Neuronal stem cell (in vitro differentiated cells): ENCODE data around the gene OTUD7B.

Experiments used
- DNase-seq: peaks from one replicate; pipeline ENCODE4 v3.0.0-alpha.2; 2013; ENCODE audit warnings: low spot score
- H2AFZ ChIP-seq: one replicate; pipeline ENCODE4 v1.6.1; 2013; ENCODE audit warnings: mild to moderate bottlenecking, low read length, inconsistent platforms
- H2AK5ac ChIP-seq: 2 replicates; pipeline ENCODE4 v1.6.1; 2013; ENCODE audit warnings: low read depth, mild to moderate bottlenecking, inconsistent platforms, low read length, moderate library complexity, mixed read lengths
- H2BK120ac ChIP-seq: 2 replicates; pipeline ENCODE4 v1.6.1; 2013; ENCODE audit warnings: low read depth, mild to moderate bottlenecking, inconsistent platforms, low read length, moderate library complexity, mixed read lengths
- H2BK12ac ChIP-seq: one replicate; pipeline ENCODE4 v1.6.1; 2013; ENCODE audit warnings: low read length, inconsistent platforms
- H2BK15ac ChIP-seq: 2 replicates; pipeline ENCODE4 v1.6.1; 2013; ENCODE audit warnings: mild to moderate bottlenecking, low read length, inconsistent platforms, mixed read lengths
- H2BK5ac ChIP-seq: one replicate; pipeline ENCODE4 v1.6.1; 2013; ENCODE audit warnings: inconsistent platforms, mild to moderate bottlenecking, low read length, moderate library complexity
- H3K14ac ChIP-seq: one replicate; pipeline ENCODE4 v1.6.1; 2013; ENCODE audit warnings: low read length, inconsistent platforms
- H3K18ac ChIP-seq: 2 replicates; pipeline ENCODE4 v1.6.1; 2013; ENCODE audit warnings: low read length, inconsistent platforms
- H3K23ac ChIP-seq: 2 replicates; pipeline ENCODE4 v1.6.1; 2013; ENCODE audit warnings: low read depth, mild to moderate bottlenecking, mixed read lengths, low read length, inconsistent platforms; ENCODE audit not compliant: poor library complexity
- H3K27ac ChIP-seq: replicated peaks from 3 replicates; pipeline ENCODE4 v1.5.1; 2013; ENCODE audit warnings: low read length, inconsistent platforms
- H3K27me3 ChIP-seq, 3 experiments: 2 replicates each; pipeline ENCODE4 v1.6.1; 2013; ENCODE audit warnings: low read length in 3 of 3, mild to moderate bottlenecking in 2 of 3, inconsistent platforms in 1 of 3, low read depth in 1 of 3, mixed read lengths in 1 of 3, moderate library complexity in 1 of 3; ENCODE audit not compliant: control insufficient read depth in 3 of 3, insufficient read depth in 3 of 3
- H3K36me3 ChIP-seq, 2 donors: replicated peaks in 1 of 2; 2 replicates each; pipeline ENCODE4 v1.6.1; 2013; ENCODE audit warnings: low read length in 2 of 2; ENCODE audit not compliant: control insufficient read depth in 2 of 2, insufficient read depth in 2 of 2
- H3K4ac ChIP-seq: 2 replicates; pipeline ENCODE4 v1.6.1; 2013; ENCODE audit warnings: inconsistent platforms, mild to moderate bottlenecking, low read length, moderate library complexity
- H3K4me1 ChIP-seq, 2 donors: 1 replicate in 1 of 2; 2 replicates in 1 of 2; pipeline ENCODE4 v1.6.1; 2013; ENCODE audit warnings: low read length in 2 of 2, low read depth in 1 of 2; ENCODE audit not compliant: control insufficient read depth in 2 of 2, insufficient read depth in 1 of 2
- H3K4me2 ChIP-seq: one replicate; pipeline ENCODE4 v1.6.1; 2013; ENCODE audit warnings: mild to moderate bottlenecking, low read length, inconsistent platforms; ENCODE audit not compliant: insufficient read depth, poor library complexity, severe bottlenecking
- H3K4me3 ChIP-seq, 2 donors: 2 replicates each; pipeline ENCODE4 v1.5.1; 2013; ENCODE audit warnings: low read length in 2 of 2, mild to moderate bottlenecking in 2 of 2, inconsistent platforms in 1 of 2, moderate library complexity in 1 of 2
- H3K79me1 ChIP-seq: one replicate; pipeline ENCODE4 v1.6.1; 2013; ENCODE audit warnings: low read depth, mild to moderate bottlenecking, inconsistent platforms, low read length, moderate library complexity
- H3K9ac ChIP-seq: one replicate; pipeline ENCODE4 v1.6.1; 2013; ENCODE audit warnings: mild to moderate bottlenecking, low read depth, low read length, inconsistent platforms; ENCODE audit not compliant: poor library complexity
- H3K9me3 ChIP-seq, 2 donors: replicated peaks in 1 of 2; 2 replicates each; pipeline versions ENCODE3 to v1.6.1; 2013; ENCODE audit warnings: low read length in 2 of 2, mild to moderate bottlenecking in 2 of 2, inconsistent platforms in 1 of 2, low read depth in 1 of 2, mixed read lengths in 1 of 2, moderate library complexity in 1 of 2; ENCODE audit not compliant: control insufficient read depth in 2 of 2, insufficient read depth in 1 of 2
- H4K8ac ChIP-seq: one replicate; pipeline ENCODE4 v1.6.1; 2013; ENCODE audit warnings: low read depth, mild to moderate bottlenecking, inconsistent platforms, low read length, moderate library complexity
- H4K91ac ChIP-seq: one replicate; pipeline ENCODE4 v1.6.1; 2013; ENCODE audit warnings: low read length, low read depth, mild to moderate bottlenecking, inconsistent platforms; ENCODE audit not compliant: poor library complexity
- WGBS, 2 donors: extraction: QIAGEN DNeasy Blood & Tissue Kit; methylation state at CpG; one replicate each; pipeline ENCODE4 v1.1.7; 2013; ENCODE audit warnings: missing lambda C conversion rate in 2 of 2, mixed read lengths in 1 of 2; ENCODE audit not compliant: insufficient read length in 2 of 2, insufficient replicate concordance in 1 of 2; ENCODE audit errors: extremely low coverage in 2 of 2; 5-methylcytosine and 5-hydroxymethylcytosine counted together

Gene OTUD7B

DNA sequence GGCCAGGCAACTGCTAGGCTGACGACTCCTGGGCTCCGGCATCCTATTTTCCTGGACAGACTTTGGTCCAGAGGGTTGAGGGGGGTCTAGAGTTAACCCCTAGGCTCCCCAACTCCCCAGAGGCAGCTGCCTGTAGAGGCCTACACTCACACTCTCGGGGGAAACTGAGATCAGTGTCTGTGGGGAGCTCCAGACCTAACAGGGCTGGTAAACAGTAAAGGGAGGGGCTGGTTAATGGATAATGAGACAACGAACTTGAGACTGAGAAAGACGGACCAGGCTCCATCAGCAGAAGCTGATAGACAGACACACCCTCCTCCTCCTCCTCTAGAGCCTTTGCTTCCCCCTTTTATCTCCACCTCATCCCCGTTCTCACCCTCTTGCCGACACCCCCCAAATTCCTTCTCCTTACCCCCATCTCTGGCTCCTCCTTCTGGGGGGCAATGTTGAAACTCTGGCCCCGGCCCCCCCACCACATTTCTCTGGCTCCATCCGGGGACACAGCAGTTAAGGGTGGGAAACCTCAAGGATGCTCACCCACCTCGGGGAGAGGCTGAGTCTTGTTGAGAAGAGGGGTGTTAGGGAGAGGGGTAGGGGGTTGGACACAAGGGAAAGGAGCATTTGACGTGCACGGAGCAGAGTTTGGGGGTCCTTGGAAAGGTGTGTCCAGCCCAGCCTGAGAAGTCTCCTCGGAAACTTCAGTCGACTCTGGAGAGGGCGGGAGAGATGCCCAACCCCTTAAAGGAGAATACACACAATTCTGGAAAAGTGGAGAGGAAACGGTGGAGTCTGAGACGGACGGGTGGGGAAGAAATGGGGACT is 74.1 kb downstream of the OTUD7B start, which contains the start of gene MTMR11:
MTMR11 (minus strand) TSS at position 710 of the 822 bp plus-strand sequence; CDS start at position 478, 232 bp downstream.
- no peaks in the 10 kb centered on the region for H3K79me1 ChIP-seq
- peak within 1 kb of the TSS; percentile 78 for H2AFZ ChIP-seq
- H3K4me1 ChIP-seq: peaks cover 14 to 19% of the 10 kb centered on the region in 2 donors
- no peak within 1 kb of the TSS for H2BK12ac ChIP-seq
- no CpG with 5 or more reads among the region's 18 CpGs for WGBS, 2 donors
- no peak for DNase-seq
- no peak within 1 kb of the TSS for H4K8ac ChIP-seq
- H3K9me3 ChIP-seq: no peaks in the 10 kb centered on the region
- H3K27ac ChIP-seq: no peak within 1 kb of the TSS
- H3K4me3 ChIP-seq: peak within 1 kb of the TSS; percentile 29 to 49
- no peak within 1 kb of the TSS for H2BK120ac ChIP-seq
- H3K23ac ChIP-seq: no peak within 1 kb of the TSS
- no peak within 1 kb of the TSS for H3K4ac ChIP-seq
- H4K91ac ChIP-seq: no peak within 1 kb of the TSS
- H2BK15ac ChIP-seq: no peak within 1 kb of the TSS
- H3K36me3 ChIP-seq: no peaks in the 10 kb centered on the region
- H2AK5ac ChIP-seq: no peak within 1 kb of the TSS
- no peak within 1 kb of the TSS for H3K9ac ChIP-seq
- no peak within 1 kb of the TSS for H2BK5ac ChIP-seq
- no peaks in the 10 kb centered on the region for H3K27me3 ChIP-seq
- no peak within 1 kb of the TSS for H3K14ac ChIP-seq
- H3K4me2 ChIP-seq: peak within 1 kb of the TSS; percentile 31
- peak within 1 kb of the TSS; percentile 11 for H3K18ac ChIP-seq

DNA sequence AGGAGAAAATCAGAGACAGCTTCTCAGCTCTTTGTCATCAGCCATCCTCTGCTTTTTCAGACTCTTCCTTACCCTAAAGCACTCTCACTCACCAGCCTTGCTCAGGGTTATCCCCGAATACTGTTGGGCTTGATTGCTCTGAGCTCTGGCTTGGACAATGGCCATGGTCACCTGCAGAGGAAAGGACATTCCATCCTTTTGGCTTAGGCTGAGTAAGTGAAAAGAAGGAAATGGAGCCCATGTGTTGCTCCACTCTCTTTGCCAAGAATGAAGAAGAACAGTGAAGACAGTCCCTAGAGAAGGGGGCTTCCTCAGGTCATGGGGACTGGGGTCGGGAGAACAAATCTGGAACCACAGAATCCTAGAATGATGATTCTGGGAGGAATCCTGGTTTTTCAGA is 76.2 kb downstream of the OTUD7B start:
- H3K23ac ChIP-seq: no peak overlapping the region
- no peak overlapping the region for H4K8ac ChIP-seq
- WGBS, 2 donors: no CpG with 5 or more reads among the region's 2 CpGs
- H2BK5ac ChIP-seq: no peak overlapping the region
- H3K4me2 ChIP-seq: no peak overlapping the region
- no peak overlapping the region for H2BK15ac ChIP-seq
- H3K27me3 ChIP-seq: no peaks in the 10 kb centered on the region
- no peak overlapping the region for H3K18ac ChIP-seq
- H3K4ac ChIP-seq: no peak overlapping the region
- H2BK120ac ChIP-seq: no peak overlapping the region
- H3K27ac ChIP-seq: no peak overlapping the region
- no peak overlapping the region for H3K4me3 ChIP-seq
- H3K4me1 ChIP-seq: peaks cover 14 to 18% of the 10 kb centered on the region in 2 donors
- H2AFZ ChIP-seq: no peak overlapping the region
- H3K9me3 ChIP-seq: no peaks in the 10 kb centered on the region
- no peak overlapping the region for H2AK5ac ChIP-seq
- no peak overlapping the region for H2BK12ac ChIP-seq
- H3K9ac ChIP-seq: no peak overlapping the region
- no peak overlapping the region for H3K14ac ChIP-seq
- H3K36me3 ChIP-seq: no peaks in the 10 kb centered on the region
- H4K91ac ChIP-seq: no peak overlapping the region
- no peaks in the 10 kb centered on the region for H3K79me1 ChIP-seq
- no peak for DNase-seq

DNA sequence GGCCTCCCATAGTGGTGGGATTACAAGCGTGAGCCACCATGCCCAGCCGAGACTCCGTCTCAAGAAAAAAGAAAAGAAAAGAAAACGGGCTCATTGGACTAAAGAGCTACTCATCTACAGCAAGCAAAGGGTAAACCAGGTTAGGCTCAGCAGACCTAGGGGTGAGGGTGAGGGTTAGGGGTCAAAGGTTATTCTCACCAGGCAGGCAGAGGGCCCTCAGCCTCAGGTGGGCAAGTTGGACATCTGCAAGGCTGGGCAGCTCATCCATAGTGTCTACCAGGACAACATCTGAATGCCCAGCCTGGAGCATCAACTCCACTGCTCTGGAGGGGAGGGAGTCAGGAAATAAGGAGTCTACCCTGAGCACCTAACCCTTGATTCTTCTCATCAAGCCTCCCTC is 77.3 kb downstream of the OTUD7B start:
- Histone ChIP-seq H2AK5ac (no peak overlapping the region), H3K4me1 (peaks cover 13 to 17% of the 10 kb centered on the region in 2 donors), H3K18ac (no peak overlapping the region), H3K4me2 (no peak overlapping the region), H2BK12ac (no peak overlapping the region), H2AFZ (no peak overlapping the region), H3K79me1 (no peaks in the 10 kb centered on the region), H3K9ac (no peak overlapping the region), H3K4ac (no peak overlapping the region), H4K91ac (no peak overlapping the region), H3K23ac (no peak overlapping the region), H3K36me3 (no peaks in the 10 kb centered on the region), H2BK15ac (no peak overlapping the region), H3K27ac (no peak overlapping the region), H4K8ac (no peak overlapping the region), H3K27me3 (no peaks in the 10 kb centered on the region), H2BK120ac (no peak overlapping the region), H3K4me3 (peak overlapping the region in 1 of 2 donors; percentile 23), H2BK5ac (no peak overlapping the region), H3K9me3 (no peaks in the 10 kb centered on the region), H3K14ac (no peak overlapping the region)
- WGBS, 2 donors: no CpG with 5 or more reads among the region's 4 CpGs
- no peak for DNase-seq

DNA sequence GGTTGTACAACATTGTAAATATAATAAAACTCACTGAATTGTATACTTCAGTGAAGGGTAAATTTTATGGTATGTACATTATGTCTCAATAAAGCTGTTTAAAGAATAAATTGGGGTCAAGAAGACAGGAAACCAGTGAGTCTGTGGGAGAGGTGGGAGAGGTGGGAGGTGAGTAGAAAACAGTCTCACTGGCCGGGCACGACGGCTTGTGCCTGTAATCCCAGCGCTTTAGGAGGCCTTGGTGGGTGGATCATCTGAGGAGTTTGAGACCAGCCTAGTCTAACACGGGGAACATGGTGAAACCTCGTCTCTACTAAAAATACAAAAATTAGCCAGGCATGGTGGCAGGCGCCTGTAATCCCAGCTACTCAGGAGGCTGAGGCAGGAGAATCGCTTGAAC is 78.1 kb downstream of the OTUD7B start:
- H3K4me3 ChIP-seq: no peak overlapping the region
- H2AK5ac ChIP-seq: no peak overlapping the region
- H2AFZ ChIP-seq: no peak overlapping the region
- H3K79me1 ChIP-seq: no peaks in the 10 kb centered on the region
- H2BK15ac ChIP-seq: no peak overlapping the region
- no peak overlapping the region for H3K14ac ChIP-seq
- H4K8ac ChIP-seq: no peak overlapping the region
- H4K91ac ChIP-seq: no peak overlapping the region
- no peak overlapping the region for H2BK12ac ChIP-seq
- H3K18ac ChIP-seq: no peak overlapping the region
- H3K9me3 ChIP-seq: no peaks in the 10 kb centered on the region
- no peak overlapping the region for H3K27ac ChIP-seq
- no peaks in the 10 kb centered on the region for H3K27me3 ChIP-seq
- no peak overlapping the region for H2BK5ac ChIP-seq
- H3K9ac ChIP-seq: no peak overlapping the region
- H3K36me3 ChIP-seq: no peaks in the 10 kb centered on the region
- DNase-seq: no peak
- WGBS, 2 donors: no CpG with 5 or more reads among the region's 8 CpGs
- peaks cover 8 to 15% of the 10 kb centered on the region in 2 donors for H3K4me1 ChIP-seq
- H2BK120ac ChIP-seq: no peak overlapping the region
- H3K23ac ChIP-seq: no peak overlapping the region
- no peak overlapping the region for H3K4ac ChIP-seq
- no peak overlapping the region for H3K4me2 ChIP-seq
